Activated CD4-positive, alpha-beta T cell treated with anti-CD3 and anti-CD28 coated beads for 24 hours (primary cell): ENCODE results near the gene IFITM5.
"Not testable (repeated sequence)": the region's sequence is repeated elsewhere in the genome, so short reads cannot be mapped to it uniquely, and the experiment has no call there.

Source experiments
- DNase-seq, 2 donors: peaks; one replicate each; pipeline ENCODE4 v3.0.0-alpha.2; 2020; ENCODE audit warnings: low read depth in 2 of 2

Gene IFITM5

DNA sequence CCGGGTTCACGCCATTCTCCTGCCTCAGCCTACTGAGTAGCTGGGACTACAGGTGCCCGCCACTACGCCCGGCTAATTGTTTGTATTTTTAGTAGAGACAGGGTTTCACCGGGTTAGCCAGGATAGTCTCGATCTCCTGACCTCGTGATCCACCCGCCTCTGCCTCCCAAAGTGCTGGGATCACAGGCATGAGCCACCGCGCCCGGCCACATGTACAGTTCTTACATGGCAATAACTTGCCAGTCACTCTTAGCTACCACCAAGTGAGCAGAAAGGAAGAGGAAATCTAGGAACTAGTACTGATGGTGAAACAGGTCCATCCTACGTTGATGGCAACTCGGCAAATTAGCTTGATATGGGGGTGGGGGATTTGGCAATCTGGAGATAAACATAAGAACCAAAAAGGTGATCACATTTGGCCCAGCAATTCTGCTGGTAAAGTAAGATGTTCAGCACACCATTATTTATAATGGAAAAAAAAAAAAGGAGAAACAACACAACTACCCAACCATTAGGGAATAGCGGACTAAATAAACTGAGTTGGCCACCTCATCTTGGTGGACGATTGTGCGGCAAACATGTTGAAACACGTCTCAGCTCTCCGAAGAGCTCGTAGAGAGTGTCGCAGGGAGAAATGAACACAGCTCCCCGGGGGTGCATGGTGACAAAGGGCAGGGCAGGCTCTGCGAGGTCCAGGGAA, 15.8 kb downstream of the IFITM5 start:
- DNase-seq: no peak

DNA sequence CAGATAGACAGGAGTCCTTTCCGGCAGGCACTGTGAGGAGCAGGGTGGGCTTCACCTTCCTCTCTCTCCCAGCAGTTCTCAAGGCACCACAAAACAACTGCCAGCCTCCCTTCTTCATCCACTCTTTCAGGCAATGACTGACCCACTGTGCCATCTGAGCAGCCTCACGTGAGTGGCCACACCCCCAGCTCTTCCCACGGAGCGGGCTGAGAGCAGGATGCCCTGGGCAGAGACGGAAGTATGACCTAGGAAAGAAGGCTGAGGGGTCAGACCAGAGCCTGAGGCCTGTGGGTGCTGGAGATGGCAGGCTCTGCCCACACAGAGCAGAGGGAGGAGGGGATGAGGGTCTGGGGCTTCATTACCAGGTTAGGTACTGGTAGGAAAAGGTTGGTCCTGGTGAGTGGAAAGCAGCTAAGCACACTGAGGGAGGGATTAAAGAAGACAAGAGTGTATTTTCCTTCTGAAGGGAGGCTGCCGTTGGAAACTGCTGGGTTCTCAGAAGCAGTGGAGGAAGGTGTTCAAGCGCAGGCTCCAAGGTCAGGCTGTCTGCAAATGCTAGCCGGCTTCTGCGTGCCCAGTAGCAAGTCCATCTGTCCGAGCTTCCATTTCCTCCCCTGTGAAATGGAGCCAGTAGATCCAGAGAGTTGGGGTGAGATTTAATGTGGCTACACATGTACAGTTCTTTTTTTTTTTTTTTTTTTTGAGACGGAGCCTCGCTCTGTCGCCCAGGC, 16.5 kb downstream of the IFITM5 start:
- DNase-seq: no peak

DNA sequence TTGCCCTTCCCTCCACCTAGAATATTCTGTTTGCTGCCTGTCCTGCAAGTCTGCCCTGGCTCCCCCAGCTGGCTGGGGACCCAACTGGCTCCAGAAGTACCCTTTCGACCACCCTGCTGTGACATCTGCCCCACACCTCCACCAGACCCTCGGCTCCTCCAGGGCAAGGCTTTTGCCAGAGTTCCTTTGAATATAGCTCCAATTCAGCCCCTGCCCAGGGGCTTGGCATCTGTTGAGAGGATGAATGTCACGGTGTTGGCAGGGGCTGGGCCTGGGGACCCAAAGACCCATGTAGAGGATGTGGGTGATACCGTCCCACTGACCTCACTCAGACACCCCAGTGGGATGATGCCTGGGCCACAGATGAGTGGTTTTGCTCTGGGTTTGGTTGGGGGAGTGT, 17.2 kb downstream of the IFITM5 start:
- DNase-seq: no peak

DNA sequence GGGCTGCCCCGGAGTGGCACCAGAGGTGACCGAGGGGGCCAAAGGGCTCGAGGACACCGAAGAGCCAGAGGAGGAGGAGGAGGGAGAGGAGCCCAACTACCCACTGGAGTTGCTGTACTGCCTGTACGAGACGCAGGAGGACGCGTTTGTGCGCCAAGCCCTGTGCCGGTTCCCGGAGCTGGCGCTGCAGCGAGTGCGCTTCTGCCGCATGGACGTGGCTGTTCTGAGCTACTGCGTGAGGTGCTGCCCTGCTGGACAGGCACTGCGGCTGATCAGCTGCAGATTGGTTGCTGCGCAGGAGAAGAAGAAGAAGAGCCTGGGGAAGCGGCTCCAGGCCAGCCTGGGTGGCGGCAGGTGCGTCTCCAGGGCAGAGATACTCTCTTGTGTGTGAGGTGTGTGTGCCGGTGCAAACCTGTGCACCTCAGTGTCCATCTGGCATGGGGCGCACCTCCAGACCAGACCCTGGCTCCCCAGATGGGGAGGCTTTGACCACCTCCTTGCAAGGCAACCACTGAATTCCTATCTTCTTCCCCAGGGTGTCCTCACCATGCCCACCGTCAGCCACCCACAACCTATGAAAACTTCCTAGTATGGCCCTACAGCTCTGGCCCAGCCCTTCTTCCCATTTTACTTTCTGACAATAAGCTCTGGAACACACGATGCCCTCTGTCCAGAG, 17.7 kb downstream of the IFITM5 start:
- DNase-seq: no peak

DNA sequence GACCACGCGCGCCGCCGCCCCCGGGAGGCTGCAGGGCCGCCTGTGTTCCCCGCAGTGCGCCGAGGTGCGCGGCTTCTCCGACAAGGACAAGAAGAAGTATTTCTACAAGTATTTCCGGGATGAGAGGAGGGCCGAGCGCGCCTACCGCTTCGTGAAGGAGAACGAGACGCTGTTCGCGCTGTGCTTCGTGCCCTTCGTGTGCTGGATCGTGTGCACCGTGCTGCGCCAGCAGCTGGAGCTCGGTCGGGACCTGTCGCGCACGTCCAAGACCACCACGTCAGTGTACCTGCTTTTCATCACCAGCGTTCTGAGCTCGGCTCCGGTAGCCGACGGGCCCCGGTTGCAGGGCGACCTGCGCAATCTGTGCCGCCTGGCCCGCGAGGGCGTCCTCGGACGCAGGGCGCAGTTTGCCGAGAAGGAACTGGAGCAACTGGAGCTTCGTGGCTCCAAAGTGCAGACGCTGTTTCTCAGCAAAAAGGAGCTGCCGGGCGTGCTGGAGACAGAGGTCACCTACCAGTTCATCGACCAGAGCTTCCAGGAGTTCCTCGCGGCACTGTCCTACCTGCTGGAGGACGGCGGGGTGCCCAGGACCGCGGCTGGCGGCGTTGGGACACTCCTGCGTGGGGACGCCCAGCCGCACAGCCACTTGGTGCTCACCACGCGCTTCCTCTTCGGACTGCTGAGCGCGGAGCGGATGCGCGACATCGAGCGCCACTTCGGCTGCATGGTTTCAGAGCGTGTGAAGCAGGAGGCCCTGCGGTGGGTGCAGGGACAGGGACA, 18.4 kb downstream of the IFITM5 start:
- DNase-seq: no peak

DNA sequence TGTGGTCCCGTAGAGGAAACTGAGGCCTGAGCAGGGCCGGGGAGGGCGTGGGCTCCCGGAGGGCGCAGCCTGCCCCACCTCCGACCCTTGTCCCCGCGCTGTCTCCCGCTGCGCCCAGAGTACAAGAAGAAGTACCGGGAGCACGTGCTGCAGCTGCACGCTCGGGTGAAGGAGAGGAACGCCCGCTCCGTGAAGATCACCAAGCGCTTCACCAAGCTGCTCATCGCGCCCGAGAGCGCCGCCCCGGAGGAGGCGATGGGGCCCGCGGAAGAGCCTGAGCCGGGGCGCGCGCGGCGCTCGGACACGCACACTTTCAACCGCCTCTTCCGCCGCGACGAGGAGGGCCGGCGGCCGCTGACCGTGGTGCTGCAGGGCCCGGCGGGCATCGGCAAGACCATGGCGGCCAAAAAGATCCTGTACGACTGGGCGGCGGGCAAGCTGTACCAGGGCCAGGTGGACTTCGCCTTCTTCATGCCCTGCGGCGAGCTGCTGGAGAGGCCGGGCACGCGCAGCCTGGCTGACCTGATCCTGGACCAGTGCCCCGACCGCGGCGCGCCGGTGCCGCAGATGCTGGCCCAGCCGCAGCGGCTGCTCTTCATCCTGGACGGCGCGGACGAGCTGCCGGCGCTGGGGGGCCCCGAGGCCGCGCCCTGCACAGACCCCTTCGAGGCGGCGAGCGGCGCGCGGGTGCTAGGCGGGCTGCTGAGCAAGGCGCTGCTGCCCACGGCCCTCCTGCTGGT, 19.2 kb downstream of the IFITM5 start:
- DNase-seq: no peak

DNA sequence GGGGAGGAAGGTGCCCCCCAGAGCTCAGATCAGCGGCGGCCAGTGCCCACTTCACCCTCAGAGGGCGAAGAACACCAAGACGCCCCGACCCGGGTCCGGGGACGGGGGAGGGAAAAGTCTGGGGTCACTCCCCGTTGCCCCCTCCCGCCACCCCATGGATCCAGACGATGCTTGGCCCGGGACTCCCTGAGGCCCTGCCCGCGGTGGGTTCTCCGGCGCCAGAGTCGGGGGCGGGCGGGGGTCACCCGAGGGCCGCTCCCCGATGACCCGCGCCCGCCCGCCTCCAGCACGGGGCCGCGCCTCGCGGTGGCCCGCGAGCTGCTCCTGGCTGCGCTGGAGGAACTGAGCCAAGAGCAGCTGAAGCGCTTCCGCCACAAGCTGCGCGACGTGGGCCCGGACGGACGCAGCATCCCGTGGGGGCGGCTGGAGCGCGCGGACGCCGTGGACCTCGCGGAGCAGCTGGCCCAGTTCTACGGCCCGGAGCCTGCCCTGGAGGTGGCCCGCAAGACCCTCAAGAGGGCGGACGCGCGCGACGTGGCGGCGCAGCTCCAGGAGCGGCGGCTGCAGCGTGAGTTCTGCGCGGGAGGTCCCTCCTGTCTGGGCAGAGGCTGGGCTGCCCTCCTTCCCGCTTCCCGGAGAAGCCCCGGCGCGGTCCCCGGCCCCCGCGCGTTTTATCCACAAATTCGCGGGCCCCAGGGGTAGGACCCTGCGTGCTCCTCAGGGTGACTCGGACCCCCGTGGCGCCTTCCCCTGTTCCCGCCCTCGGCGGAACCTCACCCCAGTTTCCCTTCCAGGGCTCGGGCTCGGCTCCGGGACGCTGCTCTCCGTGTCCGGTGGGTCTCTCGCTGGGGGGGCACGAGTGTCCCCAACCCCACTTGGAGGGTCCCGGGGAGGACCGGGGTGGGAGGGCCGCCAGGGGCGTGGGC, 20.0 kb downstream of the IFITM5 start:
- DNase-seq: no peak

DNA sequence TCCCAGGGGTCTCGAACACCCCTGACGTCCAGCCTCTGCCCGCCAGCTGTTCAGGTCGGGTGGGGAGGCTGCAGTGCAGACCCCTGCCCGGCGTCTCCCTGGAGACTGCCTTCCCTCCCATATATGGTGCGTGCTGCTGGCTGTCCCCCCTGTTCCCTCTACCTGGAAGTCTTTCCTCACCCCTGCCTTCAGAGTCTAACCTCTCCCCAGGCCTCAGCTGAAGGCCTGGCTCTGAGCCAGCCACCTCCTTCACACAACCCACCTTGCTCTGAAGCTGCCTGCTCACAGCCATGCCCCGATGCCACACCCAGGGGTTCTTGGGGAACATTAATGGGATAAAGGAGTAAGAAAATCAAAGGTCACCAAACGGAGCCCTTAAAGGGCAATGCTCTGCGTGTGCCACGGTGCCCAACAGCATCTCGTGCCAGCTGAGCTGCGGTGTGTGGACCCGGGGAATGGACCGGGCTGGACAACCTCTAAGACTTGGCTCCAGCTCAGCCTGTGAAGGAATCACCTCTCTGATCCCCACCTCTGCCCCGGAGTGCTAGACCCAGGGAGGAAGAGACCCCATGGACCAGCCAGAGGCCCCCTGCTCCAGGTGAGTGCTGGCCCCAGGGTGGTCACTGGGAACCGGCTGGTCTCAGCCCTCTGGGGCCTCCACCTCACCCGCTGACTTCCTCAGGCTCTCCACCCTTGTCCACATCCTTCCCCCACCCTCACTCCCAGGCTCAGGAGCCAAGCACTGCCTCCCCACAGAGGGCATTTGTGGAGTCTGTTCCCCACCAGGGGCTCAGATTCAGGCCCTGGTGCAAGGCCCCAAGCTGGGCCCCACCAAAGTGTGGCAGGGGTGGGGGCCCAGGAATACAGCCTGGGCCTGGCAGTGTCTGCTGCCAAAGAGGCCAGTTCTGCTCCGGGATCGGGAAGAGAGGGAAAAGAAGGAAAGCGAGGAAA, 21.1 kb downstream of the IFITM5 start, which contains the start of gene NLRP6:
Gene NLRP6, plus strand, starts transcription at position 407 of the 951 bp plus-strand sequence. Its CDS starts 163 bp downstream, at position 570.
- no peak for DNase-seq

DNA sequence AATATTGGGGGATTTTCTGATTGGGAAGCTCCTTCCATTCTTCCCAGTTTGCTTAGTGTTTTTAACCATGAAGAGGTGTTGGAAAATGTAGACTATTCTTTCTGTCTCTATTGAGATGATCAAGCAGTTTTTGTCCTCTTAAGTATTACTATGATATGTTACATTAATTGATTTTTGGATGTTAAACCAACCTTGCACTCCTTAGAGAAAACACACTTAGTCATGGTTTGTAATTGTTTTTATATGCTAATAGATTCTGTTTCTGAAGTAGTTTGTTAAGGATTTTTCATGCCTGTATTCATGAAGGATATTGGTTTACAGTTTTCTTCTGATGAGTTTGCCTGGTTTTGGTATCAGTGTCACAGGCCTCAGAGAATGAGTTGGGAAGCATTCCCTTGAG, 23.1 kb downstream of the IFITM5 start:
- DNase-seq: no peak

DNA sequence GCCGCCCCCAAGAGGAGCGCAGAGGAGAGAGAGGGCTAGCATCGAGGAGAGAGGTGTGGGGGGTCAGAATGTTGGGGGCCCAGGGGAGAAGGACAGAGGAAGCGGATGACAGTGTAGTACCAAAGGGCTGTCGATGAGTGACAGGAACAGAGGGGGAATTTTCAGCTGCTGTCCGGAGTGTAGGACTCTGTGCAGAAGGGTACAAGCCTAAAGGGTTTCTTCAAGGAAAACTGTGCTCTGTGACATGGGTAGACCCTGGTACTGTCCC, 26.5 kb downstream of the IFITM5 start:
- no peak for DNase-seq

DNA sequence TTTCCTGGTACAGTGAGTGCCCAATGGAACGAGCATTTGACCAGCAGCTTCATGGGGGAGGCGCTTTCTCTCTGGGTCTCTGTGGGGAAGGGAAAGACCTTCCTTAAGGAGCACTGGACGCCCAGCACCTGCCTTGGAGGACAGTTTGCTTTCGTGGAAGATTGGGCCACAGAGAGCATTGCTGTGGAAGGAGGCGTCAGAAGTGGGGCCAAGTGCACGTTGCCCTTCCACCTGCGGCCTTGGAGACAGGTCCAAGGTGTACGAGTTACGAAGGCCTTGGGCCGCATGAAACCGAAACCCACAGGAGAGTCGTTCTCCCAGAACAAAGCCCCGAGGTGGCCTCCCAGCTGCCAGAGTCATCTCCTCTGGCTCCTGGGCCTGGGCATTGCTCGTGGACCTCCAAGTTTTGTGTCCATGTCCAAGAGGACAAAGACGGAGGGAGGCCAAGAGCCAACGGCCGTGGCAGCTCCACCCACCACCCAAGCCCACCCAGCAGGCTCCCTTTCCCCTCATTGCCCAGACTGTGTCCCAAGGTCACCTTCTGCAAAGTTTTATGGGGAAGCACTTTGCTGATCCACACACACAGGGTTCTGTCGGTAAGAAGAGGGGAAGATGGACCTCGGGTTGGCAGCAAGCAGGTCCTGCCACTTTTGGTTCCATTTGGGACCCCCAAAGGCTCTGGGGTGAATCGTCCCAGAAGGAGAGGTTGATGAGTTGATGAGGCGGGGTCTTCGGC, 27.0 kb downstream of the IFITM5 start:
- no peak for DNase-seq

DNA sequence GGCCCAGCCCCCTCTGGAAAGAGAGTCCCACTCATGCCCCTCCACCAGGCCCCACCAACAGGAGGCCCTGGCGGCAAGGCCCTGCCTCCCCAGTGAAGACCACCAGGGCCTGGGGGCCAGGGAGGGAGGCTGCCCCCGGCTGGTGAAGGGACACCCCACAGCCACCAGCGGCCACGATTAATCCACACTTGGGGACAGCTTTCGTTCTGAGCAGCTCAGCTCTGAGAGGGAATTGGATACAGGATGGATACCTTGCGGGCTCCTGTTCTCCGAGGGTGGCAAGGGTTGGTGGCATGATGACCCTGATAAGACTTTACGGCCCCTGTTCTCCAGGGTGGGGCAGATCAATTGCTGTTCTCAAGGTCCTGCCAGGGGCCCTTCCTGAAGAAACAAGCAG, 28.0 kb downstream of the IFITM5 start:
- DNase-seq: no peak

DNA sequence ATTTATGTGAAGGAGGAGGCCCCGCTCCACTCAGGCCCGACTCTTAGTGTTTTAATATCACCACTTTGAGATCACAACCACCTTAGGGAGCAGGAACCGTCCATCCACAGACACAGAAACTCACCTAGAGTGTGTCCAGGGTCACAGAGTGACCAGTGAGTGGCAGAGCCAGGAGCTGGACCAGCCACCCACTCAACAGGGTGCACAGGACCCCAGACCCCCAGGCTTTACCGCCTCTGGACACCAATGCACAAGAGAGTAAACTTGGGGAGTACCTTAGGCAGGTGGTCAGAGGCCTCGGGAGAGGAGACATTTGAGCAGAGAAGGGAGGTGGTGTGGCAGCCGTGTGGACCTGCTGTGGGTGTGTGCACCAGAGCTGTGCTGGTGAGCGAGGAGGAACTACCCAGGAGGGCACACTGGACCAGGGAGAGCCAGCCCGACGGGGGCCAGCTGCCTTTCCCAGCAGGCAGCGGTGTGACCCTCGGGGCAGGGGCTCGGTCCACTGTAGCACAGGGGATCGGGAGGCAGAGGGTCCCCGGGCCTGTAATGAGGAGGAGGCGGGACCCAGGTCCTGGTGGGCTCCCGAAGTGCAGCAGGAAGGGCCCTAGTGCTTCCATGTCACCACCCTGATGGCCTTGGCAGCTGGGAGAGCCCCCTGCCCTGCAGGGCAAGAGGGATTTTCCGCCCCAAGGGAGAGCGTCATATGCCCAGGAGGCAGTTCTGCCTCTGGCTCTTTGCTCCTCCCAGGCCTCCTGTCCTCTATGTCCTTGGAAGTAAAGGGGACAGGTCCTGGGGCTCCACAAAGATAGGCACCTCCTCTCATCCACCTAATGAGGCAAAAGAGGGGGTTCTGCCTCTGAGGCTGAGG, 28.6 kb downstream of the IFITM5 start:
- DNase-seq: no peak

DNA sequence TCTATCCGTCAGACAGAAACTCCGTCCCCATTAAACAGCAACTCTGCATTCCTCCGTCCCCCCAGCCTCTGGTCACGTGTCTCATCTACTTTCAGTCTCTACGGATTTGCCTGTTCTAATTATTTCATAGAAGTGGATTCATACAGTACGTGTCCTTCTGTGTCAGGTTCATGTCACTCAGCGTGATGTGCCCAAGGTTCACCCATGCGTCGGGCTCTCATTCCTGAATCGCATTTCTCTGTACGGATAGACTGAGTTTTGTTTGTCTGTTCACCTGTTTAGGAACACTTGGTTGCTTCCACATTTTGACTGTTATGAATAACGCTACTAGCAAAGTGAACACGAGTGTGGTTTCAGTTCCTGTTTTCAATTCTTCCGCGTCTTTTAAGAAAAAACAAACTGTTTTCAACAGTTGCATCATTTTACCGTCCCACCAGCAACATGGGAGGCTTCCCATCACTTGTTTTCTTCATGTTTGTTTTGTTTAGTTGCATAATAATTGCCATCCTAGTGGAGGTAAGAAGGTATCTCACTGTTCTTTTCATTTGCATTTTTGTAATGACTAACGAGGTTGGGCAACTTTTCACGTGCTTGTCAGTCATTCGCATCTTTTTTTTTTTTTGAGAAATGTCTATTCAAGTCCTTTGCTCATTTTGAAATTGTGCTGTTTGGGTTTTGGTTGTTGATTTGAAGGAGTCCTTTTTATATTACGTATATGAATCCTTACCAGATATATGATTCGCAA, 30.0 kb downstream of the IFITM5 start:
- DNase-seq: no peak

DNA sequence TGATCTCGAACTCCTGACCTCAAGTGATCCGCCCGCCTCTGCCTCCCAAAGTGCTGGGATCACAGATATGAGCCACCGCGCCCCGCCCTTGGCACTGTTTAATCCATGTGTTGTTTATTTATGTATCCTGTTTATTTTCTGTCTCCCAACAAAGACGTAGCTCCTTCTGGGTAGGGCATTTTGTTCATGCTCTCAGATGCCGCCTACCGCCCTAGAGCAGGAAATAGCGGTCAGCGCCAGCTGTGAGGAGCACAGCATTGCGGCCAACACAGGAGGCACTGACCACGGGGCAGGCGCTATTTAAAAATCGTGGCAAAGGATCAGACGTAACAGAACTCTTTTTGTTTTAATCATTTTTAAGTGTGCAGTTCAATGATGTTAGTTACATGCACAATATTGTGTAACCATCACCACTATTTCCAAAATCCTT, 30.6 kb downstream of the IFITM5 start:
- not testable (repeated sequence) for DNase-seq

DNA sequence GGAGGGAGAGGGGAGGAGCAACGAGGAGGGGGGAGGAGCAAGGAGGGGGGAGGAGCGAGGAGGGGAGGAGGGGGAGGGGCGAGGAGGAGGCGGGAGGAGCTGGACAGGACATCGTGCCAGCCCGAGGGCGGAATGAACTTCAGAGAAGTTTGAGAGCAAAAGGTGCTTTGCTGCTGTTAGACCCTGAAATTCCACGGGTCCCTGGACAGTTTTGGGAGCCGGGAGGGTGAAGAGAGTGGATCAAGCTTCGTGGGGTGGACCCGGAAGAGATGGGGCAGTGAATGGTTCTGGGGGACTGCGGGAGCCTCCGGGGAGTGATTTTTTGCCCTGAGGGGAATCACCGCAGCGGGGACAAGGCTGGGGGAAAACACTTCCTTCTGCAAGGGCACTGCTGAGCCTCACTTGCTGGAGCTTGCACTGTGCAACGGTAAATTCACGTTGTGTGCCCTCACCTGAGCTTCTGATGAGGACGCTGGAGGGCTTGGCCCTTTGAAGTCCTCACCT, 31.8 kb downstream of the IFITM5 start:
- no peak for DNase-seq
